B cell (primary cell): ENCODE data around the gene MAP1B.

ENCODE experiments used
- CTCF ChIP-seq: fragments of 200-600 bp; IDR thresholded peaks from one replicate; pipeline ENCODE4 v1.8.0; 2022; ENCODE audit warnings: antibody characterized with exemption, mild to moderate bottlenecking
- EZH2 ChIP-seq: IDR thresholded peaks from 2 replicates; pipeline ENCODE4 v1.6.1; 2012; ENCODE audit warnings: borderline replicate concordance, low read depth, mild to moderate bottlenecking, moderate library complexity, low read length; ENCODE audit not compliant: insufficient read depth, poor library complexity, severe bottlenecking

- TF ChIP-seq CTCF (no peak), EZH2 (no peak)
Measured at GRCh38 chr5:72093824-72094223, 13.5 kb upstream of the MAP1B start.
